ENCODE results near the gene CGB7. TPM values are rescaled to one million over a fixed set of nuclear protein-coding genes. Genes with fewer than 3 reads are reported as not detected.

CGB7 gene
- total RNA-seq, 1 experiment from 2014 or later: 1.0 TPM

- intact Hi-C loops (cut with micrococcal nuclease; ENCODE audit: unreplicated experiment): no loop called here
- no peak overlapping the region for H3K4me3 Mint-ChIP-seq (ENCODE audit: low read depth, unreplicated experiment)
- CTCF ChIA-PET: interaction anchor here (0.5 kb wide), 1 partner anchor 96 kb away, joined by 18 read pairs; no protein-coding TSS in a partner anchor
- peaks cover 7% of the 10 kb centered on the region for H3K4me1 Mint-ChIP-seq (ENCODE audit: low read depth, unreplicated experiment)
- H3K36me3 Mint-ChIP-seq (ENCODE audit: insufficient read depth, unreplicated experiment): peaks cover 87% of the 10 kb centered on the region
- no peak for DNase-seq
- H3K9me3 Mint-ChIP-seq (ENCODE audit: low read depth, unreplicated experiment): no peaks in the 10 kb centered on the region
- BruUV-seq (replicated peaks): no TSS peak
- TF ChIP-seq CTCF (IDR thresholded peaks at IDR 0.05; ENCODE audit: unreplicated experiment): no peak
- H3K27ac Mint-ChIP-seq (ENCODE audit: unreplicated experiment): no peak overlapping the region
- no peaks in the 10 kb centered on the region for H3K27me3 Mint-ChIP-seq (ENCODE audit: unreplicated experiment)
These were observed 44.8 kb upstream of the CGB7 start for GRCh38 chr19:49102303-49102702.

GRCh38 chr19:49101160-49101559, 43.6 kb upstream of the CGB7 start:
- H3K4me3 Mint-ChIP-seq (ENCODE audit: low read depth, unreplicated experiment): no peak overlapping the region
- H3K9me3 Mint-ChIP-seq (ENCODE audit: low read depth, unreplicated experiment): no peaks in the 10 kb centered on the region
- no TSS peak for BruUV-seq (replicated peaks)
- H3K27me3 Mint-ChIP-seq (ENCODE audit: unreplicated experiment): no peaks in the 10 kb centered on the region
- CTCF ChIA-PET: interaction anchor here (0.7 to 1.7 kb wide), 2 partner anchors 98 to 104 kb away, joined by 3 to 5 read pairs; no protein-coding TSS in a partner anchor
- H3K27ac Mint-ChIP-seq (ENCODE audit: unreplicated experiment): peak overlapping the region; percentile 1
- intact Hi-C loops (cut with micrococcal nuclease; ENCODE audit: unreplicated experiment): no loop called here
- no peak for TF ChIP-seq CTCF (IDR thresholded peaks at IDR 0.05; ENCODE audit: unreplicated experiment)
- peaks cover 7% of the 10 kb centered on the region for H3K4me1 Mint-ChIP-seq (ENCODE audit: low read depth, unreplicated experiment)
- DNase-seq: no peak
- H3K36me3 Mint-ChIP-seq (ENCODE audit: insufficient read depth, unreplicated experiment): peaks cover 85% of the 10 kb centered on the region

GRCh38 chr19:49098795-49099194, 41.2 kb upstream of the CGB7 start:
- no peaks in the 10 kb centered on the region for H3K9me3 Mint-ChIP-seq (ENCODE audit: low read depth, unreplicated experiment)
- intact Hi-C loops (cut with micrococcal nuclease; ENCODE audit: unreplicated experiment): loop anchor here (5.0 kb wide), 1 partner anchor 109 kb away; no protein-coding TSS in a partner anchor

GRCh38 chr19:49097453-49098288, 40.1 kb upstream of the CGB7 start:
- H3K9me3 Mint-ChIP-seq (ENCODE audit: low read depth, unreplicated experiment): no peaks in the 10 kb centered on the region
- no peak overlapping the region for H3K27ac Mint-ChIP-seq (ENCODE audit: unreplicated experiment)
- peaks cover 83% of the 10 kb centered on the region for H3K36me3 Mint-ChIP-seq (ENCODE audit: insufficient read depth, unreplicated experiment)
- no peaks in the 10 kb centered on the region for H3K27me3 Mint-ChIP-seq (ENCODE audit: unreplicated experiment)
- intact Hi-C loops (cut with micrococcal nuclease; ENCODE audit: unreplicated experiment): loop anchor here (5.0 kb wide), 1 partner anchor 110 kb away; no protein-coding TSS in a partner anchor
- no TSS peak for BruUV-seq (replicated peaks)
- no peak overlapping the region for H3K4me3 Mint-ChIP-seq (ENCODE audit: low read depth, unreplicated experiment)
- H3K4me1 Mint-ChIP-seq (ENCODE audit: low read depth, unreplicated experiment): peaks cover 7% of the 10 kb centered on the region
- CTCF ChIA-PET: interaction anchor here (0.5 to 2.1 kb wide), 28 partner anchors 9 to 509 kb away, joined by 3 to 85 read pairs (median 5); partner anchors contain the start of genes GYS1, LIN7B, PIH1D1 and PPFIA3
- peak; percentile 99 for TF ChIP-seq CTCF (IDR thresholded peaks at IDR 0.05; ENCODE audit: unreplicated experiment)
- DNase-seq: peak; percentile 85

More at GRCh38 chr19:49098795-49099194, 41.2 kb upstream of the CGB7 start:
- H3K4me3 Mint-ChIP-seq (ENCODE audit: low read depth, unreplicated experiment): no peak overlapping the region
- BruUV-seq (replicated peaks): no TSS peak
- H3K36me3 Mint-ChIP-seq (ENCODE audit: insufficient read depth, unreplicated experiment): peaks cover 80% of the 10 kb centered on the region
- H3K27ac Mint-ChIP-seq (ENCODE audit: unreplicated experiment): no peak overlapping the region
- H3K4me1 Mint-ChIP-seq (ENCODE audit: low read depth, unreplicated experiment): peaks cover 7% of the 10 kb centered on the region
- no peaks in the 10 kb centered on the region for H3K27me3 Mint-ChIP-seq (ENCODE audit: unreplicated experiment)
- CTCF ChIA-PET: interaction anchor here (1.6 to 2.1 kb wide), 3 partner anchors 12 to 109 kb away, joined by 9 to 35 read pairs (median 27); partner anchors contain the start of gene LIN7B
- TF ChIP-seq CTCF (IDR thresholded peaks at IDR 0.05; ENCODE audit: unreplicated experiment): no peak
- no peak for DNase-seq
